ENCODE measurements around the gene RRP8. TPM values are rescaled to one million over a fixed set of nuclear protein-coding genes. Genes with fewer than 3 reads are reported as not detected.

Gene RRP8
- total and polyA plus RNA-seq, 10 of the 15 experiments (the other 5 are each of a cell fraction or from before 2014, with no cell fraction given): 4.7 to 51.2 (median 23.9) TPM

- TF ChIP-seq, protein P1, sequence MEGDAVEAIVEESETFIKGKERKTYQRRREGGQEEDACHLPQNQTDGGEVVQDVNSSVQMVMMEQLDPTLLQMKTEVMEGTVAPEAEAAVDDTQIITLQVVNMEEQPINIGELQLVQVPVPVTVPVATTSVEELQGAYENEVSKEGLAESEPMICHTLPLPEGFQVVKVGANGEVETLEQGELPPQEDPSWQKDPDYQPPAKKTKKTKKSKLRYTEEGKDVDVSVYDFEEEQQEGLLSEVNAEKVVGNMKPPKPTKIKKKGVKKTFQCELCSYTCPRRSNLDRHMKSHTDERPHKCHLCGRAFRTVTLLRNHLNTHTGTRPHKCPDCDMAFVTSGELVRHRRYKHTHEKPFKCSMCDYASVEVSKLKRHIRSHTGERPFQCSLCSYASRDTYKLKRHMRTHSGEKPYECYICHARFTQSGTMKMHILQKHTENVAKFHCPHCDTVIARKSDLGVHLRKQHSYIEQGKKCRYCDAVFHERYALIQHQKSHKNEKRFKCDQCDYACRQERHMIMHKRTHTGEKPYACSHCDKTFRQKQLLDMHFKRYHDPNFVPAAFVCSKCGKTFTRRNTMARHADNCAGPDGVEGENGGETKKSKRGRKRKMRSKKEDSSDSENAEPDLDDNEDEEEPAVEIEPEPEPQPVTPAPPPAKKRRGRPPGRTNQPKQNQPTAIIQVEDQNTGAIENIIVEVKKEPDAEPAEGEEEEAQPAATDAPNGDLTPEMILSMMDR (IDR thresholded peaks at IDR 0.05 in 2 of 3, conservative IDR thresholded peaks at IDR 0.05 in 1 of 3; ENCODE audit: control insufficient read depth in 2 of 3, extremely low read depth in 1 of 3, insufficient read depth in 1 of 3, low read depth in 3 of 3, low read length in 3 of 3): no peak
- TF ChIP-seq TCF12 (IDR thresholded peaks at IDR 0.05; ENCODE audit: low read depth, low read length) (no peak), CHD4 (IDR thresholded peaks at IDR 0.05) (no peak)
- TF ChIP-seq, protein P2, sequence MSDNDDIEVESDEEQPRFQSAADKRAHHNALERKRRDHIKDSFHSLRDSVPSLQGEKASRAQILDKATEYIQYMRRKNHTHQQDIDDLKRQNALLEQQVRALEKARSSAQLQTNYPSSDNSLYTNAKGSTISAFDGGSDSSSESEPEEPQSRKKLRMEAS (IDR thresholded peaks at IDR 0.05; ENCODE audit: low read depth, low read length): no peak
These were observed 54.8 kb downstream of the RRP8 start (continued) for GRCh38 chr11:6548641-6549040.

GRCh38 chr11:6548121-6548520 is 55.3 kb downstream of the RRP8 start:
- no peak overlapping the region for H2AFZ ChIP-seq (ENCODE audit: control insufficient read depth, low read depth, low read length)
- ChIA-PET SMC1A (ENCODE audit: uncharacterized antibody, unreplicated experiment) (interaction anchor here (1.0 kb wide), 1 partner anchor 158 kb away, joined by 4 read pairs; no protein-coding TSS in a partner anchor), RAD21 (ENCODE audit: unreplicated experiment) (interaction anchor here (1.2 kb wide), 1 partner anchor 135 kb away, joined by 3 read pairs; the partner anchor contains the start of gene MRPL17), POLR2A (no interaction called here), CTCF (interaction anchor here (0.9 to 1.0 kb wide), 3 partner anchors 17 to 170 kb away, joined by 3 to 5 read pairs (median 4); no protein-coding TSS in a partner anchor)
- H3K9ac ChIP-seq (ENCODE audit: control insufficient read depth, insufficient read depth, low read length): no peak overlapping the region
- WGBS (ENCODE audit: insufficient coverage, insufficient replicate concordance, low lambda C conversion rate, missing lambda C conversion rate): 74% methylated on average over 2 of the region's 2 CpGs
- TF ChIP-seq MYC (IDR thresholded peaks at IDR 0.05; ENCODE audit: insufficient read depth, insufficient read length, insufficient replicate concordance, low read length, severe bottlenecking): no peak
- no peak for TF ChIP-seq NFYA (IDR thresholded peaks at IDR 0.05; ENCODE audit: borderline replicate concordance, low read depth, low read length)
- TF ChIP-seq RUNX3 (IDR thresholded peaks at IDR 0.05; ENCODE audit: low read length): no peak
- no peak for TF ChIP-seq ZNF24 (IDR thresholded peaks at IDR 0.05)
- no peaks in the 10 kb centered on the region for H4K20me1 ChIP-seq (ENCODE audit: control insufficient read depth, insufficient read depth)
- H3K9me3 ChIP-seq (replicated peaks; ENCODE audit: control insufficient read depth, insufficient read depth, low read length): no peaks in the 10 kb centered on the region
- peaks cover 0 to 2% of the 10 kb centered on the region in 2 experiments; a peak in 2 of 4 replicates for H3K36me3 ChIP-seq (ENCODE audit: control insufficient read depth in 2 of 2, insufficient read depth in 2 of 2, low read length in 1 of 2)
- H3K79me2 ChIP-seq (ENCODE audit: control insufficient read depth, insufficient read depth, low read length): no peaks in the 10 kb centered on the region
- no peaks in the 10 kb centered on the region for H3K4me1 ChIP-seq (ENCODE audit: control insufficient read depth, insufficient read depth, low read length)
- FAIRE-seq (no peak), DNase-seq (ENCODE audit: low read depth, low spot score) (no peak), ATAC-seq (no peak)
- BruUV-seq (replicated peaks): no TSS peak
- intact Hi-C loops (cut with micrococcal nuclease; ENCODE audit: unreplicated experiment) (no loop called here), in situ Hi-C loops (cut with MboI) (no loop called here)
- no peak overlapping the region for H3K27ac ChIP-seq (ENCODE audit: control insufficient read depth, insufficient read depth)
- no peak overlapping the region for H3K4me2 ChIP-seq (ENCODE audit: control insufficient read depth, insufficient read depth)
- H3K4me3 ChIP-seq: no peak overlapping the region
- no peaks in the 10 kb centered on the region for H3K27me3 ChIP-seq (replicated peaks in 1 of 2; ENCODE audit: control insufficient read depth in 2 of 2, insufficient read depth in 2 of 2, low read length in 1 of 2)

Measured in GM12878 (cell line).